ENCODE data around the gene GATA6.

DNA sequence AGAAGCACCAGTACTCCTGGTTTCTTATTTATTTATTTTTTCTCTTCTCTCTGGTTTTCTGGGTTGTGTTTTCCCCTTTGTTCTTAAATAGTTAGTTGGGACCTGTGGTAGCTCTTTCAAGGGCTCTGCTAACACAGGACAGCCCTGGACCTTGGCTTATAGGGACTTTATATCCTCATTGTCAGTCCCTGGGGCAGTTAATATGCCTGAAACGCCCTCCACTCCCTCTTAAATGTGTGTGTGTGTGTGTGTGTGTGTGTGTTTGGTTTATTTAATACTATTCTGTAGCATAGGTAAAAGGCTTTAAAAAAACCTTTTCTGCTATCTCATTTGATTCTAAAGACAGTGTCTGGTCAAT is 54.6 kb downstream of the GATA6 start:
- TF ChIP-seq, protein P1, sequence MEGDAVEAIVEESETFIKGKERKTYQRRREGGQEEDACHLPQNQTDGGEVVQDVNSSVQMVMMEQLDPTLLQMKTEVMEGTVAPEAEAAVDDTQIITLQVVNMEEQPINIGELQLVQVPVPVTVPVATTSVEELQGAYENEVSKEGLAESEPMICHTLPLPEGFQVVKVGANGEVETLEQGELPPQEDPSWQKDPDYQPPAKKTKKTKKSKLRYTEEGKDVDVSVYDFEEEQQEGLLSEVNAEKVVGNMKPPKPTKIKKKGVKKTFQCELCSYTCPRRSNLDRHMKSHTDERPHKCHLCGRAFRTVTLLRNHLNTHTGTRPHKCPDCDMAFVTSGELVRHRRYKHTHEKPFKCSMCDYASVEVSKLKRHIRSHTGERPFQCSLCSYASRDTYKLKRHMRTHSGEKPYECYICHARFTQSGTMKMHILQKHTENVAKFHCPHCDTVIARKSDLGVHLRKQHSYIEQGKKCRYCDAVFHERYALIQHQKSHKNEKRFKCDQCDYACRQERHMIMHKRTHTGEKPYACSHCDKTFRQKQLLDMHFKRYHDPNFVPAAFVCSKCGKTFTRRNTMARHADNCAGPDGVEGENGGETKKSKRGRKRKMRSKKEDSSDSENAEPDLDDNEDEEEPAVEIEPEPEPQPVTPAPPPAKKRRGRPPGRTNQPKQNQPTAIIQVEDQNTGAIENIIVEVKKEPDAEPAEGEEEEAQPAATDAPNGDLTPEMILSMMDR (conservative IDR thresholded peaks at IDR 0.05; ENCODE audit: low read depth in 2 of 2): no peak
- no peak for TF ChIP-seq EZH2 (IDR thresholded peaks at IDR 0.05; ENCODE audit: low read depth, unreplicated experiment)
- TF ChIP-seq, protein P2, sequence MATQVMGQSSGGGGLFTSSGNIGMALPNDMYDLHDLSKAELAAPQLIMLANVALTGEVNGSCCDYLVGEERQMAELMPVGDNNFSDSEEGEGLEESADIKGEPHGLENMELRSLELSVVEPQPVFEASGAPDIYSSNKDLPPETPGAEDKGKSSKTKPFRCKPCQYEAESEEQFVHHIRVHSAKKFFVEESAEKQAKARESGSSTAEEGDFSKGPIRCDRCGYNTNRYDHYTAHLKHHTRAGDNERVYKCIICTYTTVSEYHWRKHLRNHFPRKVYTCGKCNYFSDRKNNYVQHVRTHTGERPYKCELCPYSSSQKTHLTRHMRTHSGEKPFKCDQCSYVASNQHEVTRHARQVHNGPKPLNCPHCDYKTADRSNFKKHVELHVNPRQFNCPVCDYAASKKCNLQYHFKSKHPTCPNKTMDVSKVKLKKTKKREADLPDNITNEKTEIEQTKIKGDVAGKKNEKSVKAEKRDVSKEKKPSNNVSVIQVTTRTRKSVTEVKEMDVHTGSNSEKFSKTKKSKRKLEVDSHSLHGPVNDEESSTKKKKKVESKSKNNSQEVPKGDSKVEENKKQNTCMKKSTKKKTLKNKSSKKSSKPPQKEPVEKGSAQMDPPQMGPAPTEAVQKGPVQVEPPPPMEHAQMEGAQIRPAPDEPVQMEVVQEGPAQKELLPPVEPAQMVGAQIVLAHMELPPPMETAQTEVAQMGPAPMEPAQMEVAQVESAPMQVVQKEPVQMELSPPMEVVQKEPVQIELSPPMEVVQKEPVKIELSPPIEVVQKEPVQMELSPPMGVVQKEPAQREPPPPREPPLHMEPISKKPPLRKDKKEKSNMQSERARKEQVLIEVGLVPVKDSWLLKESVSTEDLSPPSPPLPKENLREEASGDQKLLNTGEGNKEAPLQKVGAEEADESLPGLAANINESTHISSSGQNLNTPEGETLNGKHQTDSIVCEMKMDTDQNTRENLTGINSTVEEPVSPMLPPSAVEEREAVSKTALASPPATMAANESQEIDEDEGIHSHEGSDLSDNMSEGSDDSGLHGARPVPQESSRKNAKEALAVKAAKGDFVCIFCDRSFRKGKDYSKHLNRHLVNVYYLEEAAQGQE (IDR thresholded peaks at IDR 0.05; ENCODE audit: unreplicated experiment): no peak
